Measurements from ENCODE around the gene OR52E8.

OR52E8 gene

GRCh38 chr11:5807580-5807979 lies 49.9 kb downstream of the OR52E8 start:
- DNase-seq (ENCODE audit: low spot score) = no peak
